HepG2 (cell line): ENCODE measurements around the gene PTPN12. TPM values are rescaled to one million over a fixed set of nuclear protein-coding genes. Genes with fewer than 3 reads are reported as not detected.

Experiments
- EED ChIP-seq: sonication (generic); formaldehyde crosslinking; IDR thresholded peaks from 2 replicates; pipeline ENCODE4 v1.5.0; 2020; ENCODE audit warnings: mild to moderate bottlenecking, missing genetic modification reagents
- FOXC1 ChIP-seq: sonication (generic); formaldehyde crosslinking; IDR thresholded peaks from 2 replicates; pipeline ENCODE4 v1.8.0; 2022; ENCODE audit warnings: mild to moderate bottlenecking, missing genetic modification reagents, borderline replicate concordance
- KIAA2018 ChIP-seq: sonication (generic); formaldehyde crosslinking; IDR thresholded peaks from 2 replicates; pipeline ENCODE4 v1.5.0; 2020; ENCODE audit warnings: mild to moderate bottlenecking, missing genetic modification reagents, borderline replicate concordance
- MEIS1 ChIP-seq: sonication (generic); formaldehyde crosslinking; IDR thresholded peaks from 2 replicates; pipeline ENCODE4 v1.9.0; 2021; ENCODE audit warnings: mild to moderate bottlenecking, missing genetic modification reagents, moderate library complexity, borderline replicate concordance
- NFKBIZ ChIP-seq: IDR thresholded peaks from 2 replicates; pipeline ENCODE4 v1.6.1; 2018; ENCODE audit warnings: missing genetic modification reagents, missing compliant biosample characterization
- POLR2G ChIP-seq: fragments of 200-400 bp; formaldehyde crosslinking; IDR thresholded peaks from 2 replicates; pipeline ENCODE4 v1.6.1; 2018; ENCODE audit warnings: mild to moderate bottlenecking, low read depth, low read length, moderate library complexity
- RBFOX2 ChIP-seq: fragments of 200-400 bp; formaldehyde crosslinking; IDR thresholded peaks from 2 replicates; pipeline ENCODE4 v1.6.1; 2017; ENCODE audit warnings: low read depth, mild to moderate bottlenecking, low read length
- SPEN ChIP-seq: sonication (generic); formaldehyde crosslinking; IDR thresholded peaks from 2 replicates; pipeline ENCODE4 v1.5.1; 2020; ENCODE audit warnings: low read depth, mild to moderate bottlenecking, missing genetic modification reagents
- ZNF224 ChIP-seq: sonication (generic); formaldehyde crosslinking; IDR thresholded peaks from 2 replicates; pipeline ENCODE4 v1.5.0; 2020; ENCODE audit warnings: mild to moderate bottlenecking, missing genetic modification reagents
- ZNF326 ChIP-seq: sonication (generic); formaldehyde crosslinking; IDR thresholded peaks from 2 replicates; pipeline ENCODE4 v1.4.0; 2020; ENCODE audit warnings: missing genetic modification reagents, borderline replicate concordance
- ZNF558 ChIP-seq: sonication (generic); formaldehyde crosslinking; IDR thresholded peaks from 2 replicates; pipeline ENCODE4 v1.9.0; 2022; ENCODE audit warnings: mild to moderate bottlenecking, missing genetic modification reagents, borderline replicate concordance
- ZNF703 ChIP-seq: sonication (generic); formaldehyde crosslinking; IDR thresholded peaks from 2 replicates; pipeline ENCODE4 v1.5.1; 2020; ENCODE audit warnings: missing genetic modification reagents, mild to moderate bottlenecking, moderate library complexity, borderline replicate concordance
- ZNF75D ChIP-seq: sonication (generic); formaldehyde crosslinking; IDR thresholded peaks from 2 replicates; pipeline ENCODE4 v1.8.1; 2023; ENCODE audit warnings: missing genetic modification reagents, mild to moderate bottlenecking, borderline replicate concordance
- ZNF776 ChIP-seq: sonication (generic); formaldehyde crosslinking; IDR thresholded peaks from 2 replicates; pipeline ENCODE4 v1.4.0; 2020; ENCODE audit warnings: mild to moderate bottlenecking, missing genetic modification reagents
- ZSCAN31 ChIP-seq: sonication (generic); formaldehyde crosslinking; IDR thresholded peaks from 2 replicates; pipeline ENCODE4 v1.5.0; 2020; ENCODE audit warnings: low read depth, mild to moderate bottlenecking, missing genetic modification reagents
- polyA plus RNA-seq, 8 experiments: library from polyadenylated mRNA; depleted of rRNA in 3 of 8; stranded (reverse) in 7 of 8; unstranded in 1 of 8; fragments of >200 nt; fragmentation: Illumina TruSeq in 4 of 8; extraction: Trizol in 4 of 8; gene quantifications; 2 replicates each; pipeline versions ENCODE4 v1.2.1 to v1.2.3, GENCODE V29; 2011 to 2016; ENCODE audit warnings: low read depth in 4 of 8, missing spikeins in 1 of 8, mixed read lengths in 1 of 8; ENCODE audit not compliant: insufficient read depth in 1 of 8
- total RNA-seq, 5 experiments: library from RNA; depleted of rRNA; stranded (reverse); fragments of >200 nt; fragmentation: Illumina TruSeq; extraction: Trizol; gene quantifications; 2 replicates each; pipeline ENCODE4 v1.2.3, GENCODE V29; 2016; ENCODE audit warnings: low read depth in 1 of 5
- TF ChIP-seq, protein P1 (sequence below), 2 experiments: sonication (generic) in 1 of 2; formaldehyde crosslinking in 1 of 2; IDR thresholded peaks; 2 replicates each; pipeline versions ENCODE4 v1.4.0 to v1.6.1; 2018 to 2020; ENCODE audit warnings: missing genetic modification reagents in 2 of 2, borderline replicate concordance in 1 of 2, low read depth in 1 of 2, mild to moderate bottlenecking in 1 of 2, missing biosample characterization in 1 of 2

PTPN12 gene
- total and polyA plus RNA-seq, 2 of the 13 experiments (the other 11 are each of a cell fraction or from before 2014, with no cell fraction given), result 22.9 to 56.8 TPM

DNA sequence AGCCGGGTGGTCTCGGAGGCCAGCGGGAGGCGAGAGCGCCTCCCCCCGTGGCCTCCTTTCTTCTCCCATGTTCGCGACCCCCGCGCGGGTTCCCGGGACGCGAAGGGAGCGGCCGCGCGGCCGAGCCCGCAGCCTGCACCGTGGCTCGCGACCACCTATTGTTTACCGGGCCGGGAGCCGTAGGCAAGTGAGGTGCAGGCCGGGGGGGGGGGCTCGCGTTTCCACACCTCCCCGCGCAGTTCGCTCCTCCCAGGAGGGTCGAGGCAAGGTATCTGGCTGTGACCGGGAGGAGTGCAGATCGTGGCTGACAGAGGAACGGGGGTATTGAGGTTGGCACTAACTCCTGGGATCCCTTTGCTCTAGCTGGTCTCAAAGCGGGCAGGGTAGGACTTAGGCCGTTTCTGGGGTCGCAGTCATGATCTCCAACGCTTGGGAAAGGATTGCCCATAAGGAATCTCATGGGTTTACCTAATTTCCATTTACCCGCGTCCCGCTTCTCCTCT, 734 bp downstream of the PTPN12 start (continued):
- TF ChIP-seq KIAA2018, result no peak
- no peak for TF ChIP-seq POLR2G
- TF ChIP-seq RBFOX2, result peak; percentile 91
- TF ChIP-seq ZNF703, result no peak
- TF ChIP-seq ZNF558 (CRISPR knock-in tag), result 0 out of 2 replicates have a peak, but pooled peaks have one; percentile 88
- 0 out of 2 replicates have a peak, but pooled peaks have one; percentile 68 for TF ChIP-seq FOXC1
- TF ChIP-seq ZNF224 (CRISPR knock-in tag), result no peak
- 0 out of 2 replicates have a peak, but pooled peaks have one; percentile 31 for TF ChIP-seq MEIS1 (CRISPR knock-in tag)
- TF ChIP-seq SPEN, result peak; percentile 25; the same call in 1 of the 2 replicates
- TF ChIP-seq, protein P1, sequence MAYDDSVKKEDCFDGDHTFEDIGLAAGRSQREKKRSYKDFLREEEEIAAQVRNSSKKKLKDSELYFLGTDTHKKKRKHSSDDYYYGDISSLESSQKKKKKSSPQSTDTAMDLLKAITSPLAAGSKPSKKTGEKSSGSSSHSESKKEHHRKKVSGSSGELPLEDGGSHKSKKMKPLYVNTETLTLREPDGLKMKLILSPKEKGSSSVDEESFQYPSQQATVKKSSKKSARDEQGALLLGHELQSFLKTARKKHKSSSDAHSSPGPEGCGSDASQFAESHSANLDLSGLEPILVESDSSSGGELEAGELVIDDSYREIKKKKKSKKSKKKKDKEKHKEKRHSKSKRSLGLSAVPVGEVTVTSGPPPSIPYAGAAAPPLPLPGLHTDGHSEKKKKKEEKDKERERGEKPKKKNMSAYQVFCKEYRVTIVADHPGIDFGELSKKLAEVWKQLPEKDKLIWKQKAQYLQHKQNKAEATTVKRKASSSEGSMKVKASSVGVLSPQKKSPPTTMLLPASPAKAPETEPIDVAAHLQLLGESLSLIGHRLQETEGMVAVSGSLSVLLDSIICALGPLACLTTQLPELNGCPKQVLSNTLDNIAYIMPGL (CRISPR knock-in tag; IDR thresholded peaks at IDR 0.05; ENCODE audit: borderline replicate concordance in 1 of 2, low read depth in 1 of 2), result peak; percentile 17 to 59; a peak in 2 of 4 replicates
- TF ChIP-seq NFKBIZ (CRISPR knock-in tag), result no peak
- TF ChIP-seq ZNF75D, result no peak
- no peak for TF ChIP-seq ZNF776 (CRISPR knock-in tag)
- TF ChIP-seq ZNF326 (CRISPR knock-in tag), result no peak
- 0 out of 2 replicates have a peak, but pooled peaks have one; percentile 77 for TF ChIP-seq EED (CRISPR knock-in tag)
- peak; percentile 75 for TF ChIP-seq ZSCAN31
